WERI-Rb-1 (cell line): ENCODE results near the gene RUNX2.

ENCODE experiments used
- DNase-seq: peaks from one replicate; pipeline ENCODE4 v3.0.0-alpha.2; 2020
- H3K27ac ChIP-seq: fragments of 250-450 bp; sonication (Bioruptor Pico); 2 replicates; pipeline ENCODE4 v1.5.1; 2020; ENCODE audit warnings: mild to moderate bottlenecking, moderate library complexity
- H3K27me3 ChIP-seq: fragments of 250-450 bp; sonication (Bioruptor Pico); 2 replicates; pipeline ENCODE4 v1.5.1; 2021; ENCODE audit warnings: mild to moderate bottlenecking, low read depth, moderate library complexity; ENCODE audit not compliant: insufficient read depth, severe bottlenecking
- H3K36me3 ChIP-seq: fragments of 250-450 bp; sonication (Bioruptor Pico); 2 replicates; pipeline ENCODE4 v1.5.1; 2020; ENCODE audit warnings: mild to moderate bottlenecking, moderate library complexity
- H3K4me3 ChIP-seq: 2 replicates; pipeline ENCODE4 v1.5.1; 2011; ENCODE audit warnings: low read depth, mild to moderate bottlenecking, control low read depth, low read length
- H3K9me3 ChIP-seq: fragments of 250-450 bp; sonication (Bioruptor Pico); 2 replicates; pipeline ENCODE4 v1.5.1; 2021; ENCODE audit warnings: mild to moderate bottlenecking, moderate library complexity; ENCODE audit not compliant: severe bottlenecking
- TF ChIP-seq, protein P1 (sequence below): IDR thresholded peaks from 2 replicates; pipeline ENCODE4 v1.5.1; 2011; ENCODE audit warnings: low read depth, mild to moderate bottlenecking, control low read depth, inconsistent platforms, low read length

RUNX2 gene

DNA sequence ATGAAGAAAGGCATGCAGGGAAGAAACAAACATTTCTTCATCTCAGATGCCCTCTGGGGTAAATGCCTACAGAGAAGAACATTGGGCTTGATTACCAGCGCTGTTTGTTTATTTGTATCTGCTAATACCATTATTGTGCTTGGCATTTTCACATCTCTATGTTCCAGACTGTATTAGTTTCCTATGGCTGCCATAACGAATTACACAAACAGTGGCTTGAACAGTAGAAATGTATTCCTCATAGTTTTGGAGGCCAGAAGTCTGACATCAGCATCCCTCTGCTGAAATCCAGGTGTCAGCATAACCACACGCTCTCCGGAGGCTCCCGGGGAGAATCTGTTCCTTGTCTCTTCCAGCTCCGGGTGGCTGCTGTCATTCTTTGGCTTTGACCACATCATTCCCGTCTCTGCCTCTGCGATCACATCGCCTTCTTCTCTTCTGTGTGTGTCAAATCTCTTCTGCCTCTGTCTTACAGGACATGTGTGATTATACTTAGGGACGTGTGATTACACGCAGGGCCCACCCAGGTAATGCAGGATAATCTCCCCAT, 291.2 kb downstream of the RUNX2 start:
- no peak overlapping the region for H3K27ac ChIP-seq
- no peaks in the 10 kb centered on the region for H3K27me3 ChIP-seq
- no peak for DNase-seq
- TF ChIP-seq, protein P1, sequence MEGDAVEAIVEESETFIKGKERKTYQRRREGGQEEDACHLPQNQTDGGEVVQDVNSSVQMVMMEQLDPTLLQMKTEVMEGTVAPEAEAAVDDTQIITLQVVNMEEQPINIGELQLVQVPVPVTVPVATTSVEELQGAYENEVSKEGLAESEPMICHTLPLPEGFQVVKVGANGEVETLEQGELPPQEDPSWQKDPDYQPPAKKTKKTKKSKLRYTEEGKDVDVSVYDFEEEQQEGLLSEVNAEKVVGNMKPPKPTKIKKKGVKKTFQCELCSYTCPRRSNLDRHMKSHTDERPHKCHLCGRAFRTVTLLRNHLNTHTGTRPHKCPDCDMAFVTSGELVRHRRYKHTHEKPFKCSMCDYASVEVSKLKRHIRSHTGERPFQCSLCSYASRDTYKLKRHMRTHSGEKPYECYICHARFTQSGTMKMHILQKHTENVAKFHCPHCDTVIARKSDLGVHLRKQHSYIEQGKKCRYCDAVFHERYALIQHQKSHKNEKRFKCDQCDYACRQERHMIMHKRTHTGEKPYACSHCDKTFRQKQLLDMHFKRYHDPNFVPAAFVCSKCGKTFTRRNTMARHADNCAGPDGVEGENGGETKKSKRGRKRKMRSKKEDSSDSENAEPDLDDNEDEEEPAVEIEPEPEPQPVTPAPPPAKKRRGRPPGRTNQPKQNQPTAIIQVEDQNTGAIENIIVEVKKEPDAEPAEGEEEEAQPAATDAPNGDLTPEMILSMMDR: no peak
- H3K9me3 ChIP-seq: no peaks in the 10 kb centered on the region
- no peaks in the 10 kb centered on the region for H3K36me3 ChIP-seq
- H3K4me3 ChIP-seq: no peak overlapping the region

DNA sequence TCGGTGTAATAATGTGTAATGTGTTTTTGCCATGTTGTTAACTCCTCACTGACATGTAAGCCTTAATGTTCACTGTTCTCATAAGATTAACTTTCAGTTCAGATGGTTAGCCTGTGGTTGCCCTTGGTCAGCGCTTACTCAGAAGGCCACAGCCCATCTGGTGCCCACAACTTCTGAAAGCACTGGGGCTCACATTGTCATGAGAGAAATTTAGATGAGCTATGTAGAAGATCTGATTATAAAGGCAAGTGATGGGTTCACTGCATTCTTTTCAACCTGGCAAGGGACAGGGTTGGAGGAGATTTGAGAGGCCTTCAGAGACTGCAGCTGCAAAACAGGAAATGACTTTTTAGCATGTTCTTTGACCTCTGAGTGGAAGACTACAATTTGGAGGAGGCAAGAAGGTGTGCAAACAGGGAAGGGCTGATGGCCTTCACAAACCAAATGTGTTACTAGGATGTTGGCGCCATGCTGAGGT, 291.9 kb downstream of the RUNX2 start:
- Histone ChIP-seq H3K9me3 (no peaks in the 10 kb centered on the region), H3K4me3 (no peak overlapping the region), H3K27ac (no peak overlapping the region), H3K27me3 (no peaks in the 10 kb centered on the region), H3K36me3 (no peaks in the 10 kb centered on the region)
- TF ChIP-seq, protein P1: no peak
- no peak for DNase-seq

DNA sequence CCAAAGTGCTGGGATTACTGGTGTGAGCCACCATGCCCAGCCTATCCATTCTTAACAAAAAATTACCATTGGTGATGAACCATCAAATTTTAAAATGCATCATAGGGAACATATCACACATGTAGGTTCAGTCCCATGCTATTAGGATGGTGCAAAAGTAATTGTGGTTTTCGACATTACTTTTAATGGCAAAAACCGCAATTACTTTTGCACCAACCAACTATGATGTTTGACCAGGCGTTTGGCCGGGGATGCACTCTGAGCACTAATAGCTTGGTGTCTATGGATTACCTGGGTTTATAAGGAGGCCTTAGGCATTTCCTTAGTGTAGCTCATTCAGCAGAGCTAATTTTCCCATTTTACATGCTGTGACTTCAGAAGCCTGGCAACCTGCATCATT, 296.1 kb downstream of the RUNX2 start:
- TF ChIP-seq, protein P1: no peak
- Histone ChIP-seq H3K36me3 (no peaks in the 10 kb centered on the region), H3K27me3 (no peaks in the 10 kb centered on the region), H3K27ac (no peak overlapping the region), H3K9me3 (no peaks in the 10 kb centered on the region), H3K4me3 (no peak overlapping the region)
- DNase-seq: no peak

DNA sequence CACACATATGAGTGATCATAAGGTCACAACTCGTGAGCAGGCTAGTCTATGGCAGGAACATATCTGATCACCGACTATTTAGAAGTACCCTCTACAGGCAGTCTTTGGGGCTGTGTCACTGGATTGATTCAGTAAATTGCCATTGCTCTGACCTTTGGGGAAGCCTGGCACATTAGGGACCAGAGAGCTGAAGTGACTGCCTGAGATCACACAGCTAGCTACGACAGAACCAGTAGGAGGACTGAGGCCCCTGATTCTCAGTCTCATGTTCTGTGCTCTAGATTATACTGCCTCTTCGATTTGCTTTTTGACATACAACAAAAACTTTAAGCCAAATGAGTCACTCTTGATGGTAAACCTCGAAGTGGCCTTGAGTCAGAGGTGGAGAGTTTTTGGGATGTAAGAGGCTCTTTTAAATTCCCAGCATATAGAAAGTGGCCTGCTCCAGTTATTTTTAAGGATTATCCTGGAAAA, 297.1 kb downstream of the RUNX2 start:
- Histone ChIP-seq H3K36me3 (no peaks in the 10 kb centered on the region), H3K27me3 (no peaks in the 10 kb centered on the region), H3K4me3 (no peak overlapping the region), H3K27ac (no peak overlapping the region), H3K9me3 (no peaks in the 10 kb centered on the region)
- TF ChIP-seq, protein P1: no peak
- no peak for DNase-seq

DNA sequence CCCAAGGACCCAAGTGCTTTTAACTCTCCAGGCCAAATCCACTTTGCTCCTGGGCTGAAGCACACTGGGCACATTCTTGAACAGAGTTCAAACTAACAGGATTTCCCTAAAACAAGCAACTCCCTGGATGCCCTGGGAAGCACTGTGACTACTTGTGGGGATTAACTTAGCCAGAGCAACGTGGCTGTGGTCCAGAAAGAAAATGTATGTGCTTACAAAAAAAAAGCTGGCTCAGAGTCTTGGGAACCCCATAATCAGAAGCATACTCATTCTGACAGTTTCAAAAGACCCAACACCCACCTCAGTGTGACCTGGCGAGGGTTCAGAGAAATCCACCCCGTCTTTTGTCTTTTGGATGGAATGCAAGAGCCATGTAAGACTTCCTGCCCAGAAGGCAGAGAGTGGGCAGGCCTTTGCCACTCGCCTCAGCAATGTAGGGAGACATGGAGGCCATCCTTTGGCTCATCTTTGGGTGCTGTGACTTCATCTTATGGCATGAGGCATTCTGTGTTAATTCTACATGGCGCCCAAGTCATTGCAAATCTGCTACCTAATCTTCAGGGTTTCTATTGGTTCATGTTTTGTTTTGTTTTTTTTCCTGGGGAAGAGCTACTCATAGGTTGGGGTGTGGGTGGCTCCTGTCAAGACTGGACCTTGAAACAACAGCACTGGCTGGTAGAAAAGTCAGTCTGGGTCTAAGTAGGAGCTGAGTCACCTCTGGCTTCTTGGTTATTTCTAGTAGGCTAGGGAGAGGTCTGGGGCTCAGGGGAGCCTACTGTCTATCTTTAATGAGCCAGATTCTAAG, 298.2 kb downstream of the RUNX2 start:
- Histone ChIP-seq H3K36me3 (no peaks in the 10 kb centered on the region), H3K27ac (no peak overlapping the region), H3K27me3 (no peaks in the 10 kb centered on the region), H3K9me3 (no peaks in the 10 kb centered on the region), H3K4me3 (no peak overlapping the region)
- DNase-seq: no peak
- TF ChIP-seq, protein P1: no peak
